ENCODE data around the gene RHOBTB3. TPM values are rescaled to one million over a fixed set of nuclear protein-coding genes. Genes with fewer than 3 reads are reported as not detected.

Gene RHOBTB3
- total and polyA plus RNA-seq, 8 donors: 13.7 to 730 (median 89.3) TPM

DNA sequence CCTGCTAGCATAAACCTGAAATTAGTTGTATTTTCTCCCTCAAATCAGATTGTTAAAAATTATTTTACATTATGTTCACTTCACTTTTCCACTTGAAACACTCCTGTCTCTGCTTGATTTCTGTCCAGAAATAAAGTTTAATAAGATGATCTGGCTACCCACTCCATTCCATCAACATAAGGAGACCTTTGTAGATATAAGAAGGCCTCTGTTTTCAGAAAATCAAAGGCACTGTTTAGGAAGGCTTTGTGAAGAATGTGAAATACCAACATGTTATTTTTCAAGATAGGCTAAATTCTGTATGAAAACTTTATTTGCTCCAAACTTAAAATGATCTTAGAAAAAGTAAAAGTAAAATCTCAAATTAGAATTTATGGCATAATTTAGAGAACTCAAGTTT is 15.1 kb downstream of the RHOBTB3 start:
- Histone ChIP-seq H3K36me3 (peaks cover 0 to 55% (median 43%) of the 10 kb centered on the region in 4 donors), H3K4me1 (peaks cover 0 to 52% (median 12%) of the 10 kb centered on the region in 4 donors), H3K9me3 (no peaks in the 10 kb centered on the region), H3K27ac (no peak overlapping the region), H3K4me3 (no peak overlapping the region), H3K27me3 (no peaks in the 10 kb centered on the region)
- DNase-seq: no peak
- intact Hi-C loops (cut with DNase I; ENCODE audit: low total_unique reads): no loop called here
- no peak for TF ChIP-seq EP300 (IDR thresholded peaks at IDR 0.05)

DNA sequence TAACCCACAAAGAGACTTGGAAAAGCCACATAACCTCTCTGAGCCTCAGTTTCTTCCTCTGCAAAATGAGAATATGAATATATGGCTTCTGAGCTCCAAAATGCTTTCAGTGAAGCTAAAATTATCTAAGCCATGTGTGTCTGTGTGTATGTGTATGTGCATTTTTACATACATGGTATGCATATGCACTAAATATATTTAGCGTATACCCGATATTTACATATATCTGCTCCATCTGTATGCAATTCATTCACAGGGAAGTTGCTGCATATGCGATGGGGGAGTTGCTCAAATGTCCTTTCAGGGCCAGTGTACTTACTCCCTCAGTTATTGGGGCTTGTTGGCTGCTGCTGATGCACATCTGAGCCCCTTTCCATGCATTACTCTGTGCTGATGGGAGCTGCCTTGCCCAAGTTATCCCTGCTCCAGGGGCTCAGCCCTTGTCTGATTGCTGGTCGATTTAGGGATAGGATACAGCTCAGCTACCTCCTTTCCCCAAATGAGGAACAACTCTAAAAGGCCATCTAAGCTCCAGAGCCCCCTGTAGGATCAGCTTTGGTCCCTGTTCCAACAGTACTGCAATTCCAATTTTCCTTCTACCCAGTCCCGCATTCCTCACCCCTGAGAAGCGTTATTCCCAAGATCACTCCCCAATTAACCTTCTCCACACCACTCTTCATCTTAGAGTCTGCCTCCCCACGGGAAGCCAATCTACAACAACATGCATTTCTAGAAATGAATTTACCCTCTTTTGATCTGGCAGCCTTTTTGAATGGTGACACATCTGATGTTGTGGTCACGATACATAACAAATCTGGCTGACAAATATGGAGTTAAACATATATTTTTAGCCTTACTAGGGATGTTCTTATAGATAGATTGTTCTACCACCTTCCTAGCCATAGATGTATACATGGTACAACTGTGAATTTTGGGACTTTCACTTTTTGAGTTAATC is 15.9 kb downstream of the RHOBTB3 start:
- intact Hi-C loops (cut with DNase I; ENCODE audit: low total_unique reads): no loop called here
- TF ChIP-seq POLR2AphosphoS5 (IDR thresholded peaks at IDR 0.05): no peak
- TF ChIP-seq EP300 (IDR thresholded peaks at IDR 0.05): no peak
- TF ChIP-seq, protein P1, sequence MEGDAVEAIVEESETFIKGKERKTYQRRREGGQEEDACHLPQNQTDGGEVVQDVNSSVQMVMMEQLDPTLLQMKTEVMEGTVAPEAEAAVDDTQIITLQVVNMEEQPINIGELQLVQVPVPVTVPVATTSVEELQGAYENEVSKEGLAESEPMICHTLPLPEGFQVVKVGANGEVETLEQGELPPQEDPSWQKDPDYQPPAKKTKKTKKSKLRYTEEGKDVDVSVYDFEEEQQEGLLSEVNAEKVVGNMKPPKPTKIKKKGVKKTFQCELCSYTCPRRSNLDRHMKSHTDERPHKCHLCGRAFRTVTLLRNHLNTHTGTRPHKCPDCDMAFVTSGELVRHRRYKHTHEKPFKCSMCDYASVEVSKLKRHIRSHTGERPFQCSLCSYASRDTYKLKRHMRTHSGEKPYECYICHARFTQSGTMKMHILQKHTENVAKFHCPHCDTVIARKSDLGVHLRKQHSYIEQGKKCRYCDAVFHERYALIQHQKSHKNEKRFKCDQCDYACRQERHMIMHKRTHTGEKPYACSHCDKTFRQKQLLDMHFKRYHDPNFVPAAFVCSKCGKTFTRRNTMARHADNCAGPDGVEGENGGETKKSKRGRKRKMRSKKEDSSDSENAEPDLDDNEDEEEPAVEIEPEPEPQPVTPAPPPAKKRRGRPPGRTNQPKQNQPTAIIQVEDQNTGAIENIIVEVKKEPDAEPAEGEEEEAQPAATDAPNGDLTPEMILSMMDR (IDR thresholded peaks at IDR 0.05): no peak
- no peak for TF ChIP-seq POLR2A (IDR thresholded peaks at IDR 0.05)
- Histone ChIP-seq H3K36me3 (peaks cover 0 to 63% (median 48%) of the 10 kb centered on the region in 4 donors), H3K27ac (no peak overlapping the region), H3K9me3 (no peaks in the 10 kb centered on the region), H3K4me1 (peaks cover 0 to 50% (median 12%) of the 10 kb centered on the region in 4 donors), H3K27me3 (no peaks in the 10 kb centered on the region), H3K4me3 (no peak overlapping the region)
- 75 to 88% (median 81%) methylated on average over 8 of the region's 8 CpGs for WGBS, 5 donors
- no peak for DNase-seq

DNA sequence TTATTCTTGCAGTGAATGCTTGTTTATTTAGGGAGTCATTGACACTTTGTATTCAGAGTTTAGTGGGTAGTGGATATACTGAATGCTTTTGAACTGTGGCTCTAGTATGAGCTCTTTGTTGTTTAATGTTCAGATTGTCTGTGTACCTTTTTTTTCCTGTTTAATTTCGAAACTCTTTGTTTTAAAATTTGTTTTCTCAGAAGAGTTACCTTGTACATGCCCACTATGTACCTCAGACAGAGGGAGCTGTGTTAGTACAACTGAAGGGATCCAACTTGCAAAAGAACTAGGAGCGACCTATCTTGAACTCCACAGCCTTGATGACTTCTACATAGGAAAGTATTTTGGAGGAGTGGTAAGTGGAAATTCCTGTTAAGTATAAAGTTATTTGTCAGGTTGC is 17.0 kb downstream of the RHOBTB3 start:
- Histone ChIP-seq H3K4me3 (no peak overlapping the region), H3K27me3 (no peaks in the 10 kb centered on the region), H3K27ac (no peak overlapping the region), H3K36me3 (peaks cover 4 to 70% (median 59%) of the 10 kb centered on the region in 4 donors), H3K9me3 (no peaks in the 10 kb centered on the region), H3K4me1 (peaks cover 0 to 41% (median 12%) of the 10 kb centered on the region in 4 donors)
- no peak for DNase-seq
- intact Hi-C loops (cut with DNase I; ENCODE audit: low total_unique reads): no loop called here
- WGBS, 5 donors: 30 to 62% (median 48%) methylated on average over 2 of the region's 2 CpGs
- TF ChIP-seq, protein P1 (IDR thresholded peaks at IDR 0.05): no peak
- TF ChIP-seq EP300 (IDR thresholded peaks at IDR 0.05) (no peak), POLR2A (IDR thresholded peaks at IDR 0.05) (no peak), POLR2AphosphoS5 (IDR thresholded peaks at IDR 0.05) (no peak)

DNA sequence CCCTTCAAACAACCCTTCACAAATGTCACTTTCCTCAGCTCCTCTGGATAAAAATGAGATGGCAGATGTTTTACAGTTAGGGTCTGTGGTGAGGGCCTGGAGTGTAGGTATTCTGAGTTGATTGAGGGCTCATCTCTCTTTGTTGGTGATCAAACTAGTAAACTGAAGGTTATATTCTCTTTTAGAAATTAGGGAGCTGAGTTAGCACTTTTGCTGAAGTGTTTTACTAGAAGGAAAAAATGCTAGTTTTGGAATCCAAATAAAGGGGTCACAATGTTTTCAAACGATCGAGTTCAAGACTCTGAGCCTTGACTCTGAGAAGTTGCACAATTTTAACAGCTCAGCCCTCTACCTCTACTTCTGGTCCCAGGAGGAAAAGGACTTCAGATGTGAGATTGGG is 23.4 kb downstream of the RHOBTB3 start:
- Histone ChIP-seq H3K4me3 (no peak overlapping the region), H3K27ac (no peak overlapping the region), H3K27me3 (no peaks in the 10 kb centered on the region), H3K9me3 (no peaks in the 10 kb centered on the region), H3K36me3 (peaks cover 4 to 69% (median 57%) of the 10 kb centered on the region in 4 donors), H3K4me1 (peaks cover 8 to 20% (median 12%) of the 10 kb centered on the region in 4 donors)
- intact Hi-C loops (cut with DNase I; ENCODE audit: low total_unique reads): no loop called here
- TF ChIP-seq POLR2AphosphoS5 (IDR thresholded peaks at IDR 0.05): no peak
- TF ChIP-seq POLR2A (IDR thresholded peaks at IDR 0.05): no peak
- no peak for DNase-seq
- WGBS, 5 donors: 53 to 79% (median 74%) methylated on average over 2 of the region's 2 CpGs

DNA sequence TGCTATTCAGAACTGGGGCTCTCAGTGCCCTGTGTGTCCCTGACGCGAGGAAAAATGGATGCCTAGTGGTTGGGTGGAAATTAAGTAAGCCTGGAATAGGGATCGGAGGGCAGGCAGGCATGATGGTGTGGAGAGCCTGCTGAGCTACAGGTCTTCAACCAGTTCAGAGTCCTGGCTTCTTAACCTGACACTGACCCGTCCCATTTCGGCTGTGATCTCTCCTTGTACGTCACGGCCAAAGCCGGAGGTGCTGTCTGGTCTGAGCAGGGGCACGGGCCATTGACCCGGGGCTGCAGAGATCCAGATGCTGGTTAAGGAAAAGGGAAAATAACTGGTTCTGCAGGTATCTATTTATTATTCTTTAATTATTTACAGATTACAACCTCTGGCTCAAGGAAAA is 27.9 kb downstream of the RHOBTB3 start:
- no peak for DNase-seq
- H3K36me3 ChIP-seq: peaks cover 0 to 38% (median 19%) of the 10 kb centered on the region in 4 donors
- H3K4me1 ChIP-seq: peaks cover 20 to 40% (median 35%) of the 10 kb centered on the region in 4 donors
- intact Hi-C loops (cut with DNase I; ENCODE audit: low total_unique reads): no loop called here
- no peaks in the 10 kb centered on the region for H3K27me3 ChIP-seq
- TF ChIP-seq POLR2AphosphoS5 (IDR thresholded peaks at IDR 0.05) (no peak), POLR2A (IDR thresholded peaks at IDR 0.05) (no peak), EP300 (IDR thresholded peaks at IDR 0.05) (no peak)
- TF ChIP-seq, protein P1 (IDR thresholded peaks at IDR 0.05): no peak
- no peaks in the 10 kb centered on the region for H3K9me3 ChIP-seq
- no peak overlapping the region for H3K4me3 ChIP-seq
- peak overlapping the region in 2 of 5 donors; percentile 8 to 54 for H3K27ac ChIP-seq
- WGBS, 5 donors: 49 to 70% (median 64%) methylated on average over 10 of the region's 10 CpGs

Data from stomach (tissue), 9 donors.